H1 (cell line): ENCODE data around the gene HTATIP2. TPM values are rescaled to one million over a fixed set of nuclear protein-coding genes. Genes with fewer than 3 reads are reported as not detected.

Source experiments
- CTCF ChIA-PET: fragments of 300-600 bp; sonication (Branson Sonifier 250); formaldehyde crosslinking; loops from one replicate; lab custom pipeline; 2021; ENCODE audit not compliant: partially characterized antibody; lab: Charles Lee
- POLR2A ChIA-PET: fragments of 300-600 bp; sonication (Branson Sonifier 250); formaldehyde crosslinking; loops from one replicate; lab custom pipeline; 2021; ENCODE audit warnings: inconsistent platforms; ENCODE audit not compliant: partially characterized antibody; lab: Charles Lee
- DNase-seq, 2 experiments: peaks; one replicate each; pipeline versions ENCODE4 v3.0.0 to v3.0.0-alpha.2; 2010 to 2022; ENCODE audit warnings: low spot score in 2 of 2, low read depth in 1 of 2, mixed read lengths in 1 of 2
- FAIRE-seq: peaks from 2 replicates; lab custom pipeline; 2011; peaks lifted over from hg19 to GRCh38; lab: Jason Lieb, UNC
- H2AFZ ChIP-seq: 2 replicates; pipeline ENCODE4 v1.8.1; 2012; ENCODE audit warnings: low read length, inconsistent platforms
- H2AK5ac ChIP-seq: 2 replicates; pipeline ENCODE4 v1.6.1; 2013; ENCODE audit warnings: low read depth, low read length
- H2BK120ac ChIP-seq: replicated peaks from 2 replicates; pipeline ENCODE3; 2013; ENCODE audit warnings: low read depth, low read length, inconsistent platforms
- H2BK12ac ChIP-seq: 2 replicates; pipeline ENCODE4 v1.6.1; 2013; ENCODE audit warnings: low read depth, low read length
- H2BK15ac ChIP-seq: 2 replicates; pipeline ENCODE4 v1.6.1; 2013; ENCODE audit warnings: low read length
- H2BK20ac ChIP-seq: 2 replicates; pipeline ENCODE4 v1.6.1; 2013; ENCODE audit warnings: low read length
- H2BK5ac ChIP-seq: 2 replicates; pipeline ENCODE4 v1.6.1; 2013; ENCODE audit warnings: low read depth, low read length
- H3K14ac ChIP-seq: 2 replicates; pipeline ENCODE4 v1.6.1; 2013; ENCODE audit warnings: inconsistent platforms; ENCODE audit not compliant: insufficient read length
- H3K18ac ChIP-seq: 2 replicates; pipeline ENCODE4 v1.6.1; 2013; ENCODE audit warnings: low read length; ENCODE audit errors: extremely low read depth
- H3K23ac ChIP-seq: 2 replicates; pipeline ENCODE4 v1.6.1; 2013; ENCODE audit warnings: inconsistent platforms; ENCODE audit not compliant: insufficient read length
- H3K23me2 ChIP-seq: 2 replicates; pipeline ENCODE4 v1.6.1; 2013; ENCODE audit warnings: low read depth, low read length
- H3K27ac ChIP-seq: 2 replicates; pipeline ENCODE4 v1.6.1; 2011; ENCODE audit warnings: low read depth, low read length, inconsistent platforms
- H3K27me3 ChIP-seq, 4 experiments: replicated peaks in 1 of 4; 1 replicate in 1 of 4; 2 replicates in 3 of 4; pipeline versions ENCODE4 v1.6.1 to v1.8.1; 2011 to 2013; ENCODE audit warnings: low read length in 3 of 4, mild to moderate bottlenecking in 3 of 4, inconsistent platforms in 2 of 4, mixed read lengths in 2 of 4, moderate library complexity in 1 of 4; ENCODE audit not compliant: control insufficient read depth in 3 of 4, insufficient read depth in 3 of 4; ENCODE audit errors: extremely low read depth in 1 of 4
- H3K36me3 ChIP-seq, 4 experiments: 2 replicates each; pipeline versions ENCODE4 v1.6.1 to v1.8.1; 2011 to 2013; ENCODE audit warnings: mild to moderate bottlenecking in 4 of 4, low read length in 3 of 4, moderate library complexity in 2 of 4, control low read depth in 1 of 4, inconsistent platforms in 1 of 4; ENCODE audit not compliant: insufficient read depth in 4 of 4, control insufficient read depth in 2 of 4
- H3K4ac ChIP-seq: replicated peaks from 2 replicates; pipeline ENCODE3; 2013; ENCODE audit warnings: low read length, low read depth, mixed read lengths, inconsistent platforms; ENCODE audit not compliant: insufficient read length
- H3K4me1 ChIP-seq, 4 experiments: replicated peaks in 1 of 4; 1 replicate in 1 of 4; 2 replicates in 3 of 4; pipeline versions ENCODE4 v1.6.1 to v1.8.1; 2011 to 2013; ENCODE audit warnings: low read length in 3 of 4, inconsistent platforms in 2 of 4, mixed read lengths in 1 of 4; ENCODE audit not compliant: insufficient read depth in 4 of 4, control insufficient read depth in 3 of 4
- H3K4me2 ChIP-seq, 2 experiments: 2 replicates each; pipeline versions ENCODE4 v1.6.1 to v1.8.1; 2011 to 2013; ENCODE audit warnings: low read depth in 2 of 2, low read length in 2 of 2, control low read depth in 1 of 2, inconsistent platforms in 1 of 2, mild to moderate bottlenecking in 1 of 2; ENCODE audit not compliant: insufficient read depth in 1 of 2
- H3K4me3 ChIP-seq, 4 experiments: fragments of 200-600, 300-600 bp in 1 of 4; sonication (generic), shearing (Covaris generic), sonication (Bioruptor Twin) in 1 of 4; 2 replicates each; pipeline versions ENCODE4 v1.5.1 to v1.8.1; 2011 to 2016; ENCODE audit warnings: low read length in 4 of 4, low read depth in 3 of 4, control low read depth in 2 of 4, inconsistent platforms in 2 of 4, mild to moderate bottlenecking in 2 of 4, mixed read lengths in 1 of 4, moderate library complexity in 1 of 4; ENCODE audit not compliant: insufficient read depth in 2 of 4; ENCODE audit errors: extremely low read depth in 1 of 4
- H3K56ac ChIP-seq: replicated peaks from 2 replicates; pipeline ENCODE3; 2013; ENCODE audit warnings: low read depth, mild to moderate bottlenecking, mixed read lengths, low read length, inconsistent platforms; ENCODE audit not compliant: insufficient read length
- H3K79me1 ChIP-seq: 2 replicates; pipeline ENCODE4 v1.6.1; 2013; ENCODE audit warnings: low read depth, low read length, control low read depth
- H3K79me2 ChIP-seq, 2 experiments: 2 replicates each; pipeline versions ENCODE4 v1.6.1 to v1.8.1; 2012 to 2013; ENCODE audit warnings: low read length in 2 of 2, mild to moderate bottlenecking in 2 of 2, inconsistent platforms in 1 of 2; ENCODE audit not compliant: insufficient read depth in 2 of 2, control insufficient read depth in 1 of 2
- H3K9ac ChIP-seq, 4 experiments: replicated peaks in 1 of 4; 1 replicate in 1 of 4; 2 replicates in 3 of 4; pipeline versions ENCODE4 v1.6.1 to v1.8.1; 2011 to 2013; ENCODE audit warnings: low read depth in 3 of 4, low read length in 3 of 4, control low read depth in 2 of 4, mild to moderate bottlenecking in 2 of 4, moderate library complexity in 2 of 4, inconsistent platforms in 1 of 4; ENCODE audit errors: extremely low read depth in 1 of 4
- H3K9me3 ChIP-seq, 2 experiments: 2 replicates each; pipeline versions ENCODE4 v1.6.1 to v1.8.1; 2012 to 2013; ENCODE audit warnings: mild to moderate bottlenecking in 2 of 2, moderate library complexity in 2 of 2, control low read depth in 1 of 2, inconsistent platforms in 1 of 2, low read depth in 1 of 2, low read length in 1 of 2, mixed read lengths in 1 of 2; ENCODE audit not compliant: insufficient read depth in 2 of 2
- H4K20me1 ChIP-seq, 2 experiments: replicated peaks in 1 of 2; 2 replicates each; pipeline versions ENCODE3 to v1.8.1; 2011 to 2013; ENCODE audit warnings: inconsistent platforms in 2 of 2, low read length in 2 of 2, mild to moderate bottlenecking in 1 of 2; ENCODE audit not compliant: insufficient read depth in 2 of 2, control insufficient read depth in 1 of 2
- H4K5ac ChIP-seq: 2 replicates; pipeline ENCODE4 v1.6.1; 2013; ENCODE audit warnings: low read length, low read depth, mixed read lengths, inconsistent platforms; ENCODE audit not compliant: insufficient read length
- H4K8ac ChIP-seq: 2 replicates; pipeline ENCODE4 v1.8.0; 2013; ENCODE audit warnings: mild to moderate bottlenecking, moderate library complexity, low read length, inconsistent platforms; ENCODE audit not compliant: insufficient read depth; ENCODE audit errors: extremely low read depth
- H4K91ac ChIP-seq: replicated peaks from 2 replicates; pipeline ENCODE3; 2013; ENCODE audit warnings: low read length, mixed read lengths, inconsistent platforms; ENCODE audit not compliant: insufficient read length
- CBX5 ChIP-seq: fragments of 300-800, 300-1000 bp; sonication (generic); IDR thresholded peaks from 2 replicates; pipeline ENCODE4 v1.7.1; 2016; ENCODE audit warnings: antibody characterized with exemption, low read length, low read depth
- CEBPB ChIP-seq: IDR thresholded peaks from 2 replicates; pipeline ENCODE4 v1.6.1; 2012; ENCODE audit warnings: low read depth, low read length
- EZH2 ChIP-seq: fragments of 200-600 bp; sonication (generic); IDR thresholded peaks from 2 replicates; pipeline ENCODE4 v1.7.1; 2012; ENCODE audit warnings: low read depth, mild to moderate bottlenecking, moderate library complexity, low read length, inconsistent platforms; ENCODE audit not compliant: severe bottlenecking
- GTF2F1 ChIP-seq: IDR thresholded peaks from 2 replicates; pipeline ENCODE4 v1.6.1; 2012; ENCODE audit warnings: low read depth, low read length, improper control_type of control experiment, borderline replicate concordance
- KDM4A ChIP-seq: IDR thresholded peaks from one replicate; pipeline ENCODE4 v1.7.1; 2012; ENCODE audit warnings: low read depth, mild to moderate bottlenecking, moderate library complexity, low read length, inconsistent platforms; ENCODE audit not compliant: severe bottlenecking
- RFX5 ChIP-seq: IDR thresholded peaks from 2 replicates; pipeline ENCODE4 v1.6.1; 2011; ENCODE audit warnings: low read depth, low read length, improper control_type of control experiment, borderline replicate concordance
- RNF2 ChIP-seq: fragments of 200-900, 300-1000 bp; sonication (generic); IDR thresholded peaks from 2 replicates; pipeline ENCODE4 v1.7.1; 2016; ENCODE audit warnings: borderline replicate concordance, low read depth, mild to moderate bottlenecking, antibody characterized with exemption, low read length; ENCODE audit not compliant: poor library complexity, severe bottlenecking; ENCODE audit errors: missing control alignments
- SIX5 ChIP-seq: IDR thresholded peaks from 2 replicates; pipeline ENCODE4 v1.6.1; 2011; ENCODE audit warnings: mild to moderate bottlenecking, low read depth, low read length
- SP4 ChIP-seq: IDR thresholded peaks from 2 replicates; pipeline ENCODE4 v1.6.1; 2012; ENCODE audit warnings: low read length, inconsistent platforms
- TBP ChIP-seq: IDR thresholded peaks from 2 replicates; pipeline ENCODE4 v1.6.1; 2011; ENCODE audit warnings: low read depth, low read length, improper control_type of control experiment
- ZNF274 ChIP-seq: IDR thresholded peaks from 2 replicates; pipeline ENCODE4 v1.7.0; 2012; ENCODE audit warnings: low read length, borderline replicate concordance; ENCODE audit errors: extremely low read depth
- WGBS, 2 experiments: shearing (Covaris generic) in 1 of 2; methylation state at CpG; one replicate each; pipeline versions ENCODE4 v1.1.6 to v1.1.7; 2013 to 2015; ENCODE audit warnings: low lambda C conversion rate in 2 of 2, mixed read lengths in 2 of 2, inconsistent platforms in 1 of 2, low coverage in 1 of 2, missing lambda C conversion rate in 1 of 2; ENCODE audit not compliant: insufficient replicate concordance in 2 of 2, insufficient coverage in 1 of 2, insufficient read length in 1 of 2; ENCODE audit errors: extremely low coverage in 1 of 2, missing lambda C conversion rate in 1 of 2; 5-methylcytosine and 5-hydroxymethylcytosine counted together
- polyA plus RNA-seq, 7 experiments: library from polyadenylated mRNA; depleted of rRNA in 3 of 7; stranded (reverse) in 5 of 7; unstranded in 2 of 7; fragments of >200 nt in 5 of 7; fragments of 200-250 nt in 2 of 7; gene quantifications; 1 replicate in 5 of 7; 2 replicates in 1 of 7; 4 replicates in 1 of 7; pipeline versions ENCODE4 v1.2.1 to v1.2.3, GENCODE V29; 2011 to 2013; ENCODE audit warnings: missing spikeins in 2 of 7, mixed read lengths in 2 of 7
- total RNA-seq: library from RNA; stranded (reverse); fragmentation: NEBNext Ultra II Directional; extraction: Animal tissue kit (Norgen Biotek cat#: 25700); gene quantifications from 2 replicates; pipeline ENCODE4 v1.2.1, GENCODE V29; 2021

Gene HTATIP2
- total and polyA plus RNA-seq, 2 of the 8 experiments (the other 6 are each of a cell fraction or from before 2014, with no cell fraction given): 22.6 to 33.1 TPM

DNA sequence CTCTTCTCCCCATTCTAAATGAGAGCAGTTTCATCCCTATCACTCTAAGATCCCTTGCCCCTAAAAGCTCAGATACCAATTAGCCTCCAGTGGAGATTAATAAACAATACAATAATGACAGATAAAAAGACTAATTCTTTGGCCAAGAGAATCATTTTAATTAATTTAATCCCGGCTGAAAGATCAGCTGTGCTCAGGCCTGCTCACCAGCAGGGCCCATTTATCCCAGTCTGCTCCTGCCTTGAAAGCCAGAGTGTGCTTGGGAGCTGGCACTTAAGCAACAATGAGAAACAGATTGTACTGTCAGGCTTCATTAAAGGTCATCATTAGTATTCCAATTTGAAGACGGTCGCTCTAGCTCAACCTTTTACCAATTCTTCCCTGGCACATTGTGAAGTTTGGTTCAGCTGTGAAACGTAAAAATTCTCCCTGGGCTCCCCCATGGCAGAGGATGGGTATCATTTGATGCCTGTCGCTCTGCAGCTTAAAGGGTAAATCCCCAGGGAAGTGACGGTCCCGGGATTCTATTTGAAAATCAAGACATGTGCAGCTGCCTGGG is 36.1 kb upstream of the HTATIP2 start:
- Histone ChIP-seq H4K8ac (no peak overlapping the region), H2AK5ac (no peak overlapping the region), H3K27me3 (no peaks in the 10 kb centered on the region), H2BK5ac (no peak overlapping the region), H3K4ac (no peak overlapping the region), H3K79me1 (no peaks in the 10 kb centered on the region), H3K4me2 (no peak overlapping the region), H3K23ac (no peak overlapping the region), H3K4me3 (no peak overlapping the region), H4K5ac (no peak overlapping the region), H3K18ac (no peak overlapping the region), H2BK15ac (no peak overlapping the region), H3K27ac (no peak overlapping the region), H2BK12ac (no peak overlapping the region), H2BK120ac (no peak overlapping the region), H2BK20ac (no peak overlapping the region), H4K91ac (no peak overlapping the region), H3K36me3 (no peaks in the 10 kb centered on the region), H3K79me2 (no peaks in the 10 kb centered on the region), H3K23me2 (no peaks in the 10 kb centered on the region), H3K4me1 (no peaks in the 10 kb centered on the region), H4K20me1 (no peaks in the 10 kb centered on the region), H3K14ac (no peak overlapping the region), H3K9ac (no peak overlapping the region), H3K56ac (no peak overlapping the region), H3K9me3 (no peaks in the 10 kb centered on the region), H2AFZ (no peak overlapping the region)
- no peak for DNase-seq
- POLR2A ChIA-PET: no interaction called here
- CTCF ChIA-PET: interaction anchor here (1.0 to 1.6 kb wide), 7 partner anchors 9 to 199 kb away, joined by 3 to 5 read pairs (median 3); no protein-coding TSS in a partner anchor
- no peak for FAIRE-seq
- 89% methylated on average over 7 of the region's 7 CpGs; no CpG with 5 or more reads in 1 of the 2 experiments for WGBS, 2 experiments
- TF ChIP-seq GTF2F1: no peak
- no peak for TF ChIP-seq RFX5
- TF ChIP-seq CEBPB: no peak
- TF ChIP-seq KDM4A: no peak
- TF ChIP-seq TBP: no peak
- no peak for TF ChIP-seq EZH2
- TF ChIP-seq RNF2: no peak
- no peak for TF ChIP-seq CBX5
- no peak for TF ChIP-seq SP4
- TF ChIP-seq ZNF274: no peak
- TF ChIP-seq SIX5: no peak
